OCI-LY1 (cell line): ENCODE data around the gene TMEM51.

ENCODE experiments used
- H2AFZ ChIP-seq: fragments of 200-600 bp; sonication (generic), shearing (Covaris generic); 2 replicates; pipeline ENCODE4 v1.6.0; 2014; ENCODE audit warnings: antibody characterized with exemption, mild to moderate bottlenecking, low read length
- H3F3A ChIP-seq: fragments of 200-600 bp; sonication (generic), shearing (Covaris generic); 2 replicates; pipeline ENCODE4 v1.6.0; 2014; ENCODE audit warnings: mild to moderate bottlenecking, antibody characterized with exemption, low read length, moderate library complexity; ENCODE audit not compliant: insufficient read depth
- H3K27ac ChIP-seq: fragments of 200-600 bp; sonication (generic); 2 replicates; pipeline ENCODE4 v1.5.1; 2014; ENCODE audit warnings: low read length, mixed run types, mild to moderate bottlenecking, low read depth; ENCODE audit not compliant: poor library complexity, severe bottlenecking
- H3K27me3 ChIP-seq: fragments of 200-600 bp; sonication (generic); 2 replicates; pipeline ENCODE4 v1.6.0; 2014; ENCODE audit warnings: antibody characterized with exemption, mild to moderate bottlenecking, low read length, moderate library complexity; ENCODE audit not compliant: insufficient read depth
- H3K36me3 ChIP-seq: fragments of 200-600 bp; sonication (generic); 2 replicates; pipeline ENCODE4 v1.6.1; 2014; ENCODE audit warnings: mild to moderate bottlenecking, antibody characterized with exemption, low read length, moderate library complexity, mixed read lengths; ENCODE audit not compliant: insufficient read depth
- H3K4me1 ChIP-seq: fragments of 200-600 bp; sonication (generic); 2 replicates; pipeline ENCODE4 v1.5.1; 2014; ENCODE audit warnings: mild to moderate bottlenecking, low read length, moderate library complexity; ENCODE audit not compliant: insufficient read depth, severe bottlenecking
- H3K4me2 ChIP-seq: fragments of 200-600 bp; sonication (generic), shearing (Covaris generic); 2 replicates; pipeline ENCODE4 v1.6.1; 2014; ENCODE audit warnings: low read length
- H3K4me3 ChIP-seq: fragments of 200-600 bp; sonication (generic); 2 replicates; pipeline ENCODE4 v1.5.1; 2014; ENCODE audit warnings: low read length, low read depth, mild to moderate bottlenecking, mixed read lengths; ENCODE audit not compliant: poor library complexity, severe bottlenecking
- H3K79me2 ChIP-seq: fragments of 200-600 bp; shearing (Covaris generic); 2 replicates; pipeline ENCODE4 v1.6.1; 2016; ENCODE audit warnings: mixed run types, low read length, mixed read lengths; ENCODE audit not compliant: insufficient read depth
- H3K9ac ChIP-seq: fragments of 200-600 bp; sonication (generic), shearing (Covaris generic); 2 replicates; pipeline ENCODE4 v1.6.1; 2014; ENCODE audit warnings: mild to moderate bottlenecking, low read length, mixed read lengths
- H3K9me2 ChIP-seq: fragments of 200-600 bp; sonication (generic), shearing (Covaris generic); 2 replicates; pipeline ENCODE4 v1.6.1; 2014; ENCODE audit warnings: low read depth, mild to moderate bottlenecking, low read length, mixed read lengths
- H3K9me3 ChIP-seq: fragments of 200-600 bp; shearing (Covaris generic); 2 replicates; pipeline ENCODE4 v1.6.1; 2014; ENCODE audit warnings: low read length, mixed read lengths
- H4K20me1 ChIP-seq: fragments of 200-600 bp; sonication (generic), shearing (Covaris generic); 2 replicates; pipeline ENCODE4 v1.6.0; 2016; ENCODE audit warnings: mild to moderate bottlenecking, low read length; ENCODE audit not compliant: insufficient read depth
- EZH2 ChIP-seq: fragments of 200-600 bp; sonication (generic), shearing (Covaris generic); IDR thresholded peaks from 2 replicates; pipeline ENCODE4 v1.8.0; 2017; ENCODE audit warnings: borderline replicate concordance, mixed run types, mild to moderate bottlenecking, antibody characterized with exemption, low read length, moderate library complexity, mixed read lengths
- TF ChIP-seq, protein P1 (sequence below): fragments of 200-600 bp; sonication (generic), shearing (Covaris generic); IDR thresholded peaks from 2 replicates; pipeline ENCODE4 v1.5.1; 2017; ENCODE audit warnings: mild to moderate bottlenecking, antibody characterized with exemption, low read length, moderate library complexity, mixed read lengths

TMEM51 gene

DNA sequence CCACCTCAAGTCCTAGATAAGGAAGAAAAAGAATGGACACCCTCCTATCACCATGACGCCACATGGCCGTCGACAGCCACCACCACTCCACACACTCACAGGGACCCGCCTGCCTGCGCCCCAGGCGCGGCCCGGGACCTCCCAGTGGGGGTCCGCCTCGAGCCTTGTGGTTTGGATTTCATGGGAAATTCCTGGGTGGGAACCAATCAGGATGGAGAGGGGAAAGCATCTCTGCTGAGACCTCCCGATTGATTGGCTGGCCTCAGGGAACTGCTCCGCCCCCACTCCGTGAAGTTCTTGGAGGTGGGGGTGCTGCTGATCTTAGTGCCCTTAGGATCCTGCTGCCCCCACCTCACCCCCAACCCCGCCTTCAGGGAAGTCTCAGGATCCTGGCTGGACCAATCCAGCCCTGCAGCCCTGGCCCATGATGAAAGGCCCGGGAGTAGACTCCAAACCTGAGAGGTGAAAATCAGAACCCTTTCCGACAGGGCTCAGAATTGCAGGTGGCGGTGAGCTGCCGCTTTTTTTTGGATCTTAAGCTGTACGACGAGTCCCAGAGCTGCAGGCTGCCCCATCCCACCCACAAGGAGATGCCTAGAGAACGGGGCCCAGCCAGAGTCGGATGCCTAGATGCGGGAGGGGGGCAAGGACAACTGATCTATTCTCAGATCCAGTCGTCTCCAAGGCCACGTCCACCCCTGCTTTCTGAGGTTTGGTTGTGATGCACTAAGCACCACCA, 29.0 kb upstream of the TMEM51 start:
- Histone ChIP-seq H3K27me3 (no peaks in the 10 kb centered on the region), H3K27ac (no peak overlapping the region), H3K9me3 (no peaks in the 10 kb centered on the region), H3K4me2 (no peak overlapping the region), H3K36me3 (no peaks in the 10 kb centered on the region), H3K4me1 (no peaks in the 10 kb centered on the region), H4K20me1 (no peaks in the 10 kb centered on the region), H3K79me2 (no peaks in the 10 kb centered on the region), H2AFZ (no peak overlapping the region), H3F3A (no peaks in the 10 kb centered on the region), H3K4me3 (no peak overlapping the region), H3K9ac (no peak overlapping the region), H3K9me2 (no peaks in the 10 kb centered on the region)
- no peak for TF ChIP-seq EZH2
- TF ChIP-seq, protein P1, sequence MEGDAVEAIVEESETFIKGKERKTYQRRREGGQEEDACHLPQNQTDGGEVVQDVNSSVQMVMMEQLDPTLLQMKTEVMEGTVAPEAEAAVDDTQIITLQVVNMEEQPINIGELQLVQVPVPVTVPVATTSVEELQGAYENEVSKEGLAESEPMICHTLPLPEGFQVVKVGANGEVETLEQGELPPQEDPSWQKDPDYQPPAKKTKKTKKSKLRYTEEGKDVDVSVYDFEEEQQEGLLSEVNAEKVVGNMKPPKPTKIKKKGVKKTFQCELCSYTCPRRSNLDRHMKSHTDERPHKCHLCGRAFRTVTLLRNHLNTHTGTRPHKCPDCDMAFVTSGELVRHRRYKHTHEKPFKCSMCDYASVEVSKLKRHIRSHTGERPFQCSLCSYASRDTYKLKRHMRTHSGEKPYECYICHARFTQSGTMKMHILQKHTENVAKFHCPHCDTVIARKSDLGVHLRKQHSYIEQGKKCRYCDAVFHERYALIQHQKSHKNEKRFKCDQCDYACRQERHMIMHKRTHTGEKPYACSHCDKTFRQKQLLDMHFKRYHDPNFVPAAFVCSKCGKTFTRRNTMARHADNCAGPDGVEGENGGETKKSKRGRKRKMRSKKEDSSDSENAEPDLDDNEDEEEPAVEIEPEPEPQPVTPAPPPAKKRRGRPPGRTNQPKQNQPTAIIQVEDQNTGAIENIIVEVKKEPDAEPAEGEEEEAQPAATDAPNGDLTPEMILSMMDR, result no peak

DNA sequence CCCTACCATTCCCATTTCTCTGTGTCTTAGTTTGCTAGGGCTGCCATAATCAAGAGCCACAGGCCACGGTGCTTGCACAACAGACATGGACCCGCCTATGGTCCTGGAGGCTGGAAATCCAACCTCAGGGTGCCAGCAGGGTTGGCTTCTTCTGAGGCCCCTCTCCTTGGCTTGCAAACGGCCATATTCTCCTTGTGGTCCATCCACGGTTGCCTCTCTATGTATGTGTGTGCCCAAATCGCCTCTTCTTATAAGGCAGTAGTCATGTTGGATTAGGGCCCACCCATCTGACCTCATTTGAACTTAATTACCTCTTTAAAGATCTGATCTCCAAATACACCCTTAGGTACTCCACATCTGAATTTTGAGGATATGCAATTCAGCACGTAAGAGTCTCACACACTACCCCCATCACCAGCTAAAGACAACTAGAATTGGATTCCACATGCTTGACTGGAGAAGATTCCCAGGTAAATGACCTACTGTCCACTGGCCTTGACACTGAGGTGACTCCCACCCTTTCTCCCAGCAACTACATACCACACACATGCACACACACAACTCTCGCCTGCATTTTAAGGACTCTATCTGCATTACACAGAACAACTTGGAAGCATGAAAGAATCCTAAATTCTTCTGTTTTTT, 28.3 kb upstream of the TMEM51 start:
- H3K27me3 ChIP-seq, result no peaks in the 10 kb centered on the region
- no peaks in the 10 kb centered on the region for H3K36me3 ChIP-seq
- H3K4me2 ChIP-seq, result no peak overlapping the region
- H3K27ac ChIP-seq, result no peak overlapping the region
- H3K4me1 ChIP-seq, result no peaks in the 10 kb centered on the region
- no peaks in the 10 kb centered on the region for H3K79me2 ChIP-seq
- H3K9ac ChIP-seq, result no peak overlapping the region
- H4K20me1 ChIP-seq, result no peaks in the 10 kb centered on the region
- H3K9me2 ChIP-seq, result no peaks in the 10 kb centered on the region
- H3K9me3 ChIP-seq, result no peaks in the 10 kb centered on the region
- H3F3A ChIP-seq, result no peaks in the 10 kb centered on the region
- no peak overlapping the region for H2AFZ ChIP-seq
- H3K4me3 ChIP-seq, result no peak overlapping the region
- TF ChIP-seq, protein P1, result no peak
- TF ChIP-seq EZH2, result no peak

GRCh38 chr1:15128077-15128476, 25.5 kb upstream of the TMEM51 start:
- H3K9me3 ChIP-seq, result no peaks in the 10 kb centered on the region

More at GRCh38 chr1:15128077-15128476, 25.5 kb upstream of the TMEM51 start:
- Histone ChIP-seq H4K20me1 (no peaks in the 10 kb centered on the region), H3K4me2 (no peak overlapping the region), H3K27ac (no peak overlapping the region), H3K9ac (no peak overlapping the region), H3K27me3 (no peaks in the 10 kb centered on the region), H3K79me2 (no peaks in the 10 kb centered on the region), H3K4me1 (no peaks in the 10 kb centered on the region), H3F3A (no peaks in the 10 kb centered on the region), H3K4me3 (no peak overlapping the region), H3K36me3 (no peaks in the 10 kb centered on the region), H3K9me2 (no peaks in the 10 kb centered on the region), H2AFZ (no peak overlapping the region)
- no peak for TF ChIP-seq EZH2
- TF ChIP-seq, protein P1, result no peak
